ENCODE results near the gene RHBDF2.
A peak's percentile ranks its signal among the peaks of the same experiment; 100 is the strongest.

Gene RHBDF2

DNA sequence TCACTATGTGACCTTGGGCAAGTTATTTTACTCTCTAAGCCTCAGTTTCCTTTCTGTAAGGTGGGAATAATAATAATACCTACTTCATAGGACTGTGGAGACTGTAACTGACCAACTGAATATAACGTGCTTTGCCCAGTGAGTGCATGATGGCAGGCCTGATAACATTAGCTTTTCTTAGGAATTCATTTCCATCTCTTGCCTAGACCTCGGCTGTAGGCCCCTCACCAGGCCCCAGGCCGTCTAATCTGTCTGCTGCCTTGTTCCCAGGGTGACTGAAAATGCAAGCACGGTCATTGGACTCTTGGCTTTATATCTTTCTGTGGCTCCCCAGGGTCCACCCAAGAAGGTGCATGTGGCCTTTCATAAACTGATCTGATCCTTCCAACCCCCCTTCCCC, 41.5 kb downstream of the RHBDF2 start:
- no peaks in the 10 kb centered on the region for H3K4me1 Mint-ChIP-seq (ENCODE audit: low read depth)
- H3K36me3 Mint-ChIP-seq, result no peaks in the 10 kb centered on the region
- no peaks in the 10 kb centered on the region for H3K27me3 Mint-ChIP-seq

DNA sequence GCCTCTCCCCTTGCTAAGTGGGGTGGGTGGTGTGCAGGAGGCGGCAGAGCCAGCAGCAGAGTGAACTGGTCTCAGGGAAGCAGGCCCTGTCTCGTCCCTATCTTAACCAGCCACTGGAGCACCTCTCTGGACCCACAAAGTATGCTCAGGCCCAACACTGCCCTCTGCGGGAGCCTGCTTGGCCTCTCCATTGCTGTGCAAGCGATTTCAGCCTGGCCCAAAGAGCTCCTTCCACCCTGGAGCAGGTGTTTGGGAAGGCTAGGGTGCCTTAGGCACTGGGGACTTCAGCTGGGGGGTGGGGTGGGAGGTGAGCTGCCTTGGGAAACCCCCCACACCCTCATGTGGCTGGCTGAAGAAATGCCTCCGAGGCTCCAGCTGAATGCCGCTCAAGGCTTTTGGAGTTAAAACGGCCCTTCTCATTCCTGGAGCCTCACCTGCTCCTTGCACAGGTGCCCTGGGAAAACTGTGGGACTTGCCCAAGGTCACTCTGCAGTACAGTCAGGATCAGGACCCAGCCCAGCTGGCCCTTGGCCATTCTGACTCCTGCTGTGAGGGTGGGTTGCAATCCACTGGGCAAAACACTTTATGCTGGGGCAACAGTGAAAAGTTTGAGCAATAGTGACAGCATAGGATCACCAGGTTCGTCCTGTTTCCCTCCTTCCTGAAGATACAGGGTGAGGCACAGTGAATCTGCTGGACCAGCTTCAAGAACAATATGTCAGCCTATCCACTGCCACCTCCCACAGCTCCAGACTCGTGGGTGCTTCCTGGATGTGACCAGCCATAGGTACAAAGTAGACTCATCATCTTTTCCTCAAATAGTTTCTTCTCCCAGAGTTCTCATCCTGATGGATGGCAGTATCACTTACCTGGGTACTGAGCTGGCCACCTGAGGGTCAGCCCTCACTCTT, 42.4 kb downstream of the RHBDF2 start:
- Mint-ChIP-seq H3K27ac (no peak overlapping the region), H3K27me3 (no peaks in the 10 kb centered on the region), H3K4me1 (ENCODE audit: low read depth) (no peaks in the 10 kb centered on the region), H3K36me3 (no peaks in the 10 kb centered on the region), H3K9me3 (ENCODE audit: low read depth) (no peaks in the 10 kb centered on the region), H3K4me3 (no peak overlapping the region)

More for the DNA sequence above, 41.5 kb downstream of the RHBDF2 start:
- H3K4me3 Mint-ChIP-seq, result no peak overlapping the region
- H3K27ac Mint-ChIP-seq, result no peak overlapping the region
- no peaks in the 10 kb centered on the region for H3K9me3 Mint-ChIP-seq (ENCODE audit: low read depth)

DNA sequence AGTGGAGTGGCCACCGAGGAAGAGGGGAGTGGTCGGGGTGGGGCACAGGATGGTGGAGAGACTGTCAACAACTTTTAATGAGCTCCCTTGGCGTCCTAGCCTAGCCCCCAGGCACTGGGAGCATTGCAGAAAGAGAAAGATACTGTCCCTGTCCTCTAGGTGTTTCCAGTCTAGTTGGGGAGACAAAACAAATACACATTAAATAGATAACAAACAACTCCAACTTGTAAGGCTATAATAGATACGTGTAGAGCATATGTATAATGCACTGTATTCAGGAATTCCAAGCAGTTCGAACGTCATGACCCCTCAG, 47.8 kb downstream of the RHBDF2 start:
- Mint-ChIP-seq H3K27me3 (no peaks in the 10 kb centered on the region), H3K4me3 (peak overlapping the region; percentile 72), H3K4me1 (ENCODE audit: low read depth) (peaks cover 24% of the 10 kb centered on the region), H3K9me3 (ENCODE audit: low read depth) (no peaks in the 10 kb centered on the region), H3K27ac (no peak overlapping the region), H3K36me3 (peaks cover 4% of the 10 kb centered on the region)

DNA sequence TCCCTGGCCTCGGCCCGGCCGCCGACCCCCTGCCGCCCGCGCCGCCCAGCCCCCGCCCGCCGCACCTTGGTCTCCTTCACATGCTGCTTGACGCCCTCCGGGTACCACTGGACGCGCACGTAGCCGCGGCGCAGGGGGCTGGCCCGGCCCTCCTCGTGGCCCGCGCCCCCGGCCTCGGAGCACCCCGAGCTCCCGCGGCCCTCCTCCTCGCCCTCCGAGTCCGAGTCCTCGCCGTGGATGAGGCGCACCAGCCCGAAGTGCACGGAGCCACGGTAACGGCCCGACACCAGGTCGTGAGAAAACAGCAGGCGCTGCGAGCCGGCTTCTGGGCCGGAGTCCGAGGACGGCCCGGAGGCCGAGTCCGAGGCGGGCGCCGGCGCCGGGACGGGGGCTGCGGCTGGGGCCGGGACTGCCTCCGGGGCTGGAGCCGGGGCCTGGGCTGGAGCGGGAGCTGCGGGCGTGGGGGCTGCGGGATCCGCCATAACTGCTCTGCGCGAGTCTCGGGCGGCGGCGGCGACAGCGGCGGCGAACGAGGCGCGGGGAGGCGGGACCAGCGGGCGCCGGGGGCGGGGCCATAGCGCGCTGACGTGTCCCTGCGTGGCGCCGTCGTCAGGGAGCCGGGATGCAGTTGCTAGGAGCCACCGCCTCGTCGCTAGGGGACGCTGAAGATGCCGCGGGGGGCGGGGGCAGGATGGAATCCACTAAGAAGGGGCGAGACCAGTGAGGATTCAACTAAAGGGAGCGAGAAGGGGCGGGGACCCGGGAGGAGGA, 48.4 kb downstream of the RHBDF2 start, which contains the start of gene UBE2O:
TSS of gene UBE2O (minus strand) at position 493 of the 771 bp plus-strand sequence. CDS start at position 482, 11 bp downstream.
- Mint-ChIP-seq H3K4me3 (peak within 1 kb of the TSS; percentile 91), H3K36me3 (peaks cover 4% of the 10 kb centered on the region), H3K27me3 (no peaks in the 10 kb centered on the region), H3K27ac (no peak within 1 kb of the TSS), H3K9me3 (ENCODE audit: low read depth) (no peaks in the 10 kb centered on the region), H3K4me1 (ENCODE audit: low read depth) (peaks cover 30% of the 10 kb centered on the region)

DNA sequence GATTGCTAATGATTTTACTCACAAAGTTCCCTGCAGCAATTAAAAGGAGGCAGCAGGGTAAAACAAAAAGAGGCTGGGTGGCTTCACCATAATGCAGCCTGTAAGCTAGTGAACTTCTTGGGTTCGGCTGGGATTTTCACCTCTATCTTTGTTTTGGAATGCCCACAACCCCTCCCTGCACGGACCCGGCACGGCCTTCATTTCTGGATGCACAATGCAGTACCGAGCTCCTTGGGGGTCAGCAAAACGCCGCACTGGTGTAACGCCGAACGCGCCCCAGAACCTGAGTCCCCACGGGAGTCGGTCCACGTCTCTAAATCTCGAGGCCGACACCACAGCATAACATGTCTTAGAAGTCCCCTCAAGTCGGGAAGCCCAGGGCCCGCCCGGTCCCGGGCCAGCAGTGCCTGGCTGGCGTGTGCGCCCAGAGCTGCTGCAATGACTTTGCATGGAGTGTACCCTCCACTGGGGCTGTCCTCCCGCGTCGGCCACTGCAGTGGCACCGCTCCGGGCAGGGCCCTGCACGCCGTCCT, 49.0 kb downstream of the RHBDF2 start:
- Mint-ChIP-seq H3K27me3 (no peaks in the 10 kb centered on the region), H3K9me3 (ENCODE audit: low read depth) (no peaks in the 10 kb centered on the region), H3K4me1 (ENCODE audit: low read depth) (peaks cover 36% of the 10 kb centered on the region), H3K27ac (no peak overlapping the region), H3K4me3 (peak overlapping the region; percentile 91), H3K36me3 (peaks cover 4% of the 10 kb centered on the region)

DNA sequence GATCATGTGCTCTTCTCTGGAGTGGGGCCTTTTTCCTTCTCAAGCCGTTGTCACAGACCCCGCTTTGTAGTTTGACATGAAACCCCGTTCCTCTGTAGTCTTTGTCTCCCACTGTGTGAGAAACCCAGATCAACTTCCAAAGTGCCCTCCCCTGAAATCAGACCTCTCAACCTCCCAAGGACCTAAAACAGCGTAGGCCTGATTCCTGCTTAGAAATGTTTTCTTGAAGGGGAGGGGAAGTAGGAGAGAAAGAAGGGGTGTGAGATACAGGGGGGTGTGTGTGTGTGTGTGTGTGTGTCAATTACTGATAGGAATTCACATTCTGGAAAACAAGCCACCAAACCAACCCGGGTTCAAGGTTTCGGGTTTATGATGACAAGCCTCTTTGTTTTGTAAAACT, 49.7 kb downstream of the RHBDF2 start:
- peaks cover 43% of the 10 kb centered on the region for H3K4me1 Mint-ChIP-seq (ENCODE audit: low read depth)
- H3K9me3 Mint-ChIP-seq (ENCODE audit: low read depth), result no peaks in the 10 kb centered on the region
- H3K4me3 Mint-ChIP-seq, result peak overlapping the region; percentile 91
- H3K27me3 Mint-ChIP-seq, result no peaks in the 10 kb centered on the region
- no peak overlapping the region for H3K27ac Mint-ChIP-seq
- peaks cover 6% of the 10 kb centered on the region for H3K36me3 Mint-ChIP-seq

DNA sequence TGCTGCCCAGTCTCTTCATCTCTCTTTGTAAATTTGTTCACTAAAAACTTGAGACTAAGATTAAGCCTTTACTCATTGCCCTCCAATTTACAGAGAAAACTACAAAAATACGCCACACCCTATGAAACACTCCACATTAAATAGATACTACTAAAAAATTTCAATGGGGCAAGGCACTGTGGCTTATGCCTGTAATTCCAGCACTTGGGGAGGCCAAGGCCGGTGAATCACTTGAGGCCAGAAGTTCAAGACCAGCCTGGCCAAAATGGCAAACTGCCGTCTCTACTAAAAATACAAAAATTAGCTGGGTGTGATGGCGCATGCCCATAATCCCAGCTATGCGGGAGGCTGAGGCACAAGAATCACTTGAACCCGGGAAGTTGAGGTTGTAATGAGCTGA, 52.1 kb downstream of the RHBDF2 start:
- Mint-ChIP-seq H3K27me3 (no peaks in the 10 kb centered on the region), H3K27ac (peak overlapping the region; percentile 18), H3K36me3 (peaks cover 6% of the 10 kb centered on the region), H3K4me3 (peak overlapping the region; percentile 2), H3K9me3 (ENCODE audit: low read depth) (no peaks in the 10 kb centered on the region), H3K4me1 (ENCODE audit: low read depth) (peaks cover 61% of the 10 kb centered on the region)

DNA sequence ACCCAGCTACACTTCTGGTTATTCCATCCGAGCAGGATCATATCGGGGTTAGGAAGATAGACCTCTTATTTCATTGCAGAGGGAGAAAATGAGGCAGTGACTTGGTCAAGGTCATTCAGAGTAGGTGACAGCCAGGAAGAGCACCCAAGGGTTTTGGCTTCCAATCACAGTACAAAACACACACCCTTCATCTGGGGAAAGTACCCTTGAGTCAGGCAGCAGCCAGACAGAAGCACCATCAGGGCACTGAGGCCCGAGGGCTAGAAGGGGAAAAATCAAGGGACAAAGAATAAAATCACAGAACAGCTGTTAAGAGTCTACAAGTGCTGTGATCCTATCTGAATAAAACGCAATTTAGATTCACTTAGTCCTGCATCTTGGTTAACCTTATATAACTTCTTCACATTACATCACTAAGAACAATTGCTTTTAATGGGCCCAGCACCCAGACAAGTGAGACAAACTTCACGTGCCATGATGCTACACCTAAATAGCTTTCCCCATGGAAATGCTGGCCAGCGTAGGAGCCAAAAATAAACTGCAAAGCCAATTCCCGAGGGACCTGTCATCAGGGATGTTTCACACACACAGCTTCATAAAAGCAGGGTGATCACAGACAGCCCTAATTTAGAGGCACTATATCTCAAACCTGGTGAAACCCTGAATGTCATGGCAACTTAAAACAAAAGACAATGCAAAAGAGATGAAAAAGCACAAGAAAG, 53.1 kb downstream of the RHBDF2 start:
- Mint-ChIP-seq H3K4me3 (peak overlapping the region; percentile 17), H3K4me1 (ENCODE audit: low read depth) (peaks cover 65% of the 10 kb centered on the region), H3K27me3 (no peaks in the 10 kb centered on the region), H3K9me3 (ENCODE audit: low read depth) (no peaks in the 10 kb centered on the region), H3K36me3 (peaks cover 6% of the 10 kb centered on the region), H3K27ac (peak overlapping the region; percentile 50)

DNA sequence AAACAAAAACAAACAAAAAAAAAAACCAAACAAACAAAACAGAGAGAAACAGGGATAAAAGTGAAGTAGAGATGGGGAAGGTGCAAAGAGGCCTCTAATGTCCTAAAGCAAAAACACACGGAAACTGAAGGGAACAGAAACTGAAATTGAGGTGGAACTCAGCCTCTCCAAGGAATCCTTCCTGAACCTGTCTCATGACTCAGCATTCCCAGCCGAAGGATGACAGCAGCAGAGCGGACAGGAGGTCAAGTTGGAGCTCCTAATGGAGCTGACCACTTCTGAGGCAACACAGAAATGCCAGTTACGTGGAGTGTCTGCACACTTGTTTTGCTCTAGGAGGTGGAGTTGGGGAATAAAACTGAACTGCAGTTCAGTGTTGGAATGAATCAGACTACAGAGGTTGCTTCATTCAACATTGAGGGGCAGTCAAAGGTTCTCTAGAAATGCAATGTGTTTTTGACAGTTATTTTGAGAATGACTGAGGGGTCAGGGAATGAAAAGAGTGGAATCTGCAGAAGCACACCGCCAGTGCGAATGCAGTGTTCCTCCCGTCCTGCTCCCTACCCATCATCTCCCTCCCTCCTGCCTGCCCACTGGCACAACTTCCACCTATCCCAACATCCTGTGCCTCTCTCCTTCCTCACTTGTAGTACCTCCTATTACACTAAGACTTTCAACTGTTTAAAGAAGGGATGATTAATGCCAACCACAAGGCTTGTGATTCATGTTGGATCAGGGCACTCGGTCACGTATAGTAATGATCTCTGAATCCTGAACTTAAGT, 54.6 kb downstream of the RHBDF2 start:
- H3K36me3 Mint-ChIP-seq, result peaks cover 10% of the 10 kb centered on the region
- H3K27me3 Mint-ChIP-seq, result no peaks in the 10 kb centered on the region
- peak overlapping the region; percentile 17 for H3K4me3 Mint-ChIP-seq
- H3K4me1 Mint-ChIP-seq (ENCODE audit: low read depth), result peaks cover 73% of the 10 kb centered on the region
- no peak overlapping the region for H3K27ac Mint-ChIP-seq
- no peaks in the 10 kb centered on the region for H3K9me3 Mint-ChIP-seq (ENCODE audit: low read depth)

DNA sequence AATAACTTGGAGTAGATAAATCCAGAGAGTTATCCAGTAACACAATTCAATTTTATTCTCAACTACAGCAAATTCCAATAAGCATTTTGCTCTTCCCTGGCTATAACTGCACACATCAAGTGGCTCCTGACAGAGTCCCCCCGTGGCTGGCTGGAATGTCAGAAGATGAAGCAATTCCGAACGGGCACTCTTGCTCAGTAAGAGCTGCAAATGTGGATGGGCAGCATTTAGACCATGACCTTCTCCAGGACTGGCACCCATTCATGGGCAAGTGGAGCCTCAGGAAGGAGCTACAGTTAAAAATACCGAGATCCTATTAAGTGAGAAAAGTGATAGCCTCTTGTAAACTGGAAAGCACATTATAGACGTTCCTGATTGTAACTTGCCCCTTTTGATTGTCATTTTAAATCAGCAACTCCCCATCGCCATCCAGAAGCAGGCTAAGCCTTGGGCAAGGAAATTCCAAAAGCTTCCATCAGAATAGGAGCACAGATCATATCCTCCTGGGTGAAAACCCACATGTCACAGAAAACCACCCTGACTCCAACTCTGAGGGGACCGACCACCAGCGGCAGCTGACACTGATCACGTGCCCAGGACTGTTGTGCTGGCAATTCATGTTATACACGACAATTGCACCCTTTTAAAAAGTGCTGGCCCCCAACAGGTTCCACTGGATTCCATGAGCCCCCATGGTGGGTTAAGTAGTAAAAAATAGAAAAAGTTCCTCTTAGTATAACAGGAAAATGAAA, 55.4 kb downstream of the RHBDF2 start:
- no peak overlapping the region for H3K4me3 Mint-ChIP-seq

DNA sequence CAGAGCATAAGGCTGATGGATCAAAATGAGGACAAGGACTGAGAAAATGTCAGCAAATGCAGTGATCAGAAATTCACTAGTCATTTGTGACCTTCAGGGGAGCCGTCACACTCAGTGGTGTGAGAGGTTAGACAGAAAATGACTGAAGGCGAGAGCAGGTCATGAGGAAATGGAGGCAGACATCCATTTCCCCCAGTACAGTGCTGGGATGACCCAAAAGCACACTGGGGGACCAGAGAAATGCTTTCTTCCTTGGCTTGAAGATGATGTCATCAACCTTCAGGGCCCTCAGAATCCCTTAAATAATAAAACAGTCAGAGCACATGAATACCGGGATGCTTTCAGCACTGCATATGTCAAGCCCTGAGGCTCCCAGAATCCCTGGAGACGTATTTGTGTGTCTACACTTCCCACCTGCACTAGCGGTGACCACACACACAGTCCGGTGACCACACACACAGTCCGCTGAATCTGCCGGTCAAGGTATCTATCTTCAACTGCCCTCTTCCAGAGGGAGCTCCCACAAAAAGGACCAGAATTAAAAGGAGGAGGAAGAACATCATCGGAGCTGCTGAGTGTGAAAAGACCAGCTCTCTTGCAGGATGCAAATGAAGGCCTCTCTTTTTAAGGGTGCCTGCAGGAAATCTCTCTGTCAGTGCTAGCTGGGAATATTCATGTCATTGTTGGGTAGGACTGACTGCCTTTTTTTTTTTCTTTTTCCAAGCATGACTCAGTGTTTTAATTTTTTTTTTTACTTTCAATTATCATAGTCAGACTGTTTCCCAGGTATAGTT, 56.5 kb downstream of the RHBDF2 start:
- peaks cover 6% of the 10 kb centered on the region for H3K36me3 Mint-ChIP-seq
- no peaks in the 10 kb centered on the region for H3K9me3 Mint-ChIP-seq (ENCODE audit: low read depth)
- no peak overlapping the region for H3K4me3 Mint-ChIP-seq
- peaks cover 69% of the 10 kb centered on the region for H3K4me1 Mint-ChIP-seq (ENCODE audit: low read depth)
- H3K27ac Mint-ChIP-seq, result no peak overlapping the region
- no peaks in the 10 kb centered on the region for H3K27me3 Mint-ChIP-seq

More for the DNA sequence above, 55.4 kb downstream of the RHBDF2 start:
- no peak overlapping the region for H3K27ac Mint-ChIP-seq
- no peaks in the 10 kb centered on the region for H3K9me3 Mint-ChIP-seq (ENCODE audit: low read depth)
- peaks cover 72% of the 10 kb centered on the region for H3K4me1 Mint-ChIP-seq (ENCODE audit: low read depth)
- peaks cover 10% of the 10 kb centered on the region for H3K36me3 Mint-ChIP-seq
- H3K27me3 Mint-ChIP-seq, result no peaks in the 10 kb centered on the region

DNA sequence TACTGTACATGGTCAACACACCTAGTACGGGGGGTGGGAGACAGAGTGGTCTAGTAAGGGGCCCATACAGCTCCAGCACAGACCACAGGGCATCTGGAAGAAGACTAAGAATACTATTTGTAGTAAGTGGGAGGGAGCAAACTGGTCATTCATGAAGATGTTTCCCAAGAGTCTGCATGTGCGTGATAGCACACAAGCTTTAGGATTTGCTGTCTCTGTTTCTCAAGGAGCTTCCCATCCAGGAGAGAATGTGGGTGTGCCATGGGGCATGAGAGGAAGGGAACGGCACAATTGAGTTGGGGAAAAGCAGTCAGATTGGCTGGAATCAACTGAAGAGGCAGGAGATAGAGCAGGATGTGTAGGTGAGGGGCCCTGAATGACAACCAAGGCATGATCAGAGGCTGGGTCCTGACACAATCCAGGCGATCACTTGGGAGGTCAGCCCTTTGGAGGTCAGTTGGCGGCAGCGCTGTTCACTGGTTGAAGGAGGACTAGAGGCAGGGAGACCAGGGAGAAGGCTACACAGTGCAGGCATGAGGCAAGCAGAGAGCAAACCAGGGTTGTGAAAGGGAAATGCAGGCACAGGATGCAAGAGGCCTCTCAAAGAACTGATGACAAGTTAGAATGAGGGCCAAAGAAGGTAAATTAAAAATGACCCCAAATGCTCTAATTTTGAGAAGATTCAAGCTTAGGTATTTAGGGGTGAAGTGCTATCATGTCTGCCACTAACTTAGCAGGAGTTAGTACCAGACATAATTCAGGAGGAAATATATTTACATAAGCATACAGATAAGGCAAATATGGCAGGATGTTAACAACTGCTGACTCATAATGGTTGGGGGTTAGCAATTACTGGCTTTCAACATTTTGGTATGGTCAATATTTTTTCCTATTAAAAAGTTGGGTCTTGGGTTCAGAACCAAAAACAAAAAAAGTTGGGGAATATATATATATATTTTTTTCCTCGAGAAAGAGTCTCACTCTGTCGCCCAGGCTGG, 58.6 kb downstream of the RHBDF2 start:
- no peaks in the 10 kb centered on the region for H3K9me3 Mint-ChIP-seq (ENCODE audit: low read depth)
- no peaks in the 10 kb centered on the region for H3K27me3 Mint-ChIP-seq
- H3K4me1 Mint-ChIP-seq (ENCODE audit: low read depth), result peaks cover 63% of the 10 kb centered on the region
- H3K27ac Mint-ChIP-seq, result peak overlapping the region; percentile 10
- H3K36me3 Mint-ChIP-seq, result peaks cover 8% of the 10 kb centered on the region
- no peak overlapping the region for H3K4me3 Mint-ChIP-seq

All from activated naive CD8-positive, alpha-beta T cell (primary cell).